Ishikawa (cell line): ENCODE results near the gene DUS1L.

Experiments
- CEBPB ChIP-seq: IDR thresholded peaks from 2 replicates; pipeline ENCODE4 v1.6.1; 2012
- CREB1 ChIP-seq: IDR thresholded peaks from 2 replicates; pipeline ENCODE4 v1.6.1; 2012; ENCODE audit warnings: low read depth
- EGR1 ChIP-seq: IDR thresholded peaks from 2 replicates; pipeline ENCODE4 v1.6.1; 2012
- EP300 ChIP-seq: IDR thresholded peaks from 2 replicates; pipeline ENCODE4 v1.6.1; 2012; ENCODE audit warnings: borderline replicate concordance
- FOXM1 ChIP-seq: IDR thresholded peaks from 2 replicates; pipeline ENCODE4 v1.6.1; 2012; ENCODE audit warnings: low read depth, borderline replicate concordance
- NFIC ChIP-seq: IDR thresholded peaks from 2 replicates; pipeline ENCODE4 v1.6.1; 2012
- RAD21 ChIP-seq: IDR thresholded peaks from 2 replicates; pipeline ENCODE4 v1.6.1; 2012; ENCODE audit warnings: low read depth
- TAF1 ChIP-seq: IDR thresholded peaks from 2 replicates; pipeline ENCODE4 v1.6.1; 2012; ENCODE audit warnings: low read depth, mild to moderate bottlenecking
- TCF12 ChIP-seq: IDR thresholded peaks from 2 replicates; pipeline ENCODE4 v1.6.1; 2012; ENCODE audit warnings: low read depth
- TEAD4 ChIP-seq: IDR thresholded peaks from 2 replicates; pipeline ENCODE4 v1.6.1; 2012
- YY1 ChIP-seq: IDR thresholded peaks from 2 replicates; pipeline ENCODE4 v1.6.1; 2012; ENCODE audit warnings: low read depth
- ZBTB7A ChIP-seq: IDR thresholded peaks from 2 replicates; pipeline ENCODE4 v1.6.1; 2012; ENCODE audit warnings: low read depth
- TF ChIP-seq, protein P1 (sequence below): IDR thresholded peaks from 2 replicates; pipeline ENCODE4 v1.6.1; 2012
- TF ChIP-seq, protein P2 (sequence below): IDR thresholded peaks from 2 replicates; pipeline ENCODE4 v1.6.1; 2012
- TF ChIP-seq, protein P3 (sequence below): IDR thresholded peaks from 2 replicates; pipeline ENCODE4 v1.6.1; 2012; ENCODE audit warnings: low read depth, mild to moderate bottlenecking

The DUS1L gene

DNA sequence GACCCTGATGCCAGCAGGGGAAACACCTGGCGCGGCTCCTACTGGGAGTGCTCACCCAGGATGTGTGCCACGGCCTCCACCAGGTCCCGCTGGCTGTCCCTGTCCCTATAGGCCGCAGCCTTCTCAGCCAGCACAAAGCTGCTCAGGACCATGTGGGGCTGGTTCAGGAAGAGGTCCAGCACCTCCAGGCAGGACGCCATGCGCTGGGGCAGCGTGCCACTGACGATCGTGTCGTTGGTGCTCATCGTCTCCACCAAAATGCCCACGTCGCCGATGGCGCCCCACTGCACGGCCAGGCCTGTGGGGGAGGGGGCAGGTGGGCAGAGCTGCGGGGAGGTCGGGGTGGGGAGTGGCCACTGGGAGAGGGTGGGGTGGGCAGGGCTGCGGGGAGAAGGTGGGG, 15.9 kb upstream of the DUS1L start:
- TF ChIP-seq EP300 (no peak), ZBTB7A (no peak), RAD21 (no peak), NFIC (no peak), EGR1 (no peak), FOXM1 (no peak), TCF12 (no peak), TEAD4 (no peak), TAF1 (no peak), YY1 (no peak), CREB1 (no peak), CEBPB (no peak)
- TF ChIP-seq, protein P1, sequence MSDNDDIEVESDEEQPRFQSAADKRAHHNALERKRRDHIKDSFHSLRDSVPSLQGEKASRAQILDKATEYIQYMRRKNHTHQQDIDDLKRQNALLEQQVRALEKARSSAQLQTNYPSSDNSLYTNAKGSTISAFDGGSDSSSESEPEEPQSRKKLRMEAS, result no peak
- TF ChIP-seq, protein P2, sequence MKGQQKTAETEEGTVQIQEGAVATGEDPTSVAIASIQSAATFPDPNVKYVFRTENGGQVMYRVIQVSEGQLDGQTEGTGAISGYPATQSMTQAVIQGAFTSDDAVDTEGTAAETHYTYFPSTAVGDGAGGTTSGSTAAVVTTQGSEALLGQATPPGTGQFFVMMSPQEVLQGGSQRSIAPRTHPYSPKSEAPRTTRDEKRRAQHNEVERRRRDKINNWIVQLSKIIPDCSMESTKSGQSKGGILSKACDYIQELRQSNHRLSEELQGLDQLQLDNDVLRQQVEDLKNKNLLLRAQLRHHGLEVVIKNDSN, result no peak
- TF ChIP-seq, protein P3, sequence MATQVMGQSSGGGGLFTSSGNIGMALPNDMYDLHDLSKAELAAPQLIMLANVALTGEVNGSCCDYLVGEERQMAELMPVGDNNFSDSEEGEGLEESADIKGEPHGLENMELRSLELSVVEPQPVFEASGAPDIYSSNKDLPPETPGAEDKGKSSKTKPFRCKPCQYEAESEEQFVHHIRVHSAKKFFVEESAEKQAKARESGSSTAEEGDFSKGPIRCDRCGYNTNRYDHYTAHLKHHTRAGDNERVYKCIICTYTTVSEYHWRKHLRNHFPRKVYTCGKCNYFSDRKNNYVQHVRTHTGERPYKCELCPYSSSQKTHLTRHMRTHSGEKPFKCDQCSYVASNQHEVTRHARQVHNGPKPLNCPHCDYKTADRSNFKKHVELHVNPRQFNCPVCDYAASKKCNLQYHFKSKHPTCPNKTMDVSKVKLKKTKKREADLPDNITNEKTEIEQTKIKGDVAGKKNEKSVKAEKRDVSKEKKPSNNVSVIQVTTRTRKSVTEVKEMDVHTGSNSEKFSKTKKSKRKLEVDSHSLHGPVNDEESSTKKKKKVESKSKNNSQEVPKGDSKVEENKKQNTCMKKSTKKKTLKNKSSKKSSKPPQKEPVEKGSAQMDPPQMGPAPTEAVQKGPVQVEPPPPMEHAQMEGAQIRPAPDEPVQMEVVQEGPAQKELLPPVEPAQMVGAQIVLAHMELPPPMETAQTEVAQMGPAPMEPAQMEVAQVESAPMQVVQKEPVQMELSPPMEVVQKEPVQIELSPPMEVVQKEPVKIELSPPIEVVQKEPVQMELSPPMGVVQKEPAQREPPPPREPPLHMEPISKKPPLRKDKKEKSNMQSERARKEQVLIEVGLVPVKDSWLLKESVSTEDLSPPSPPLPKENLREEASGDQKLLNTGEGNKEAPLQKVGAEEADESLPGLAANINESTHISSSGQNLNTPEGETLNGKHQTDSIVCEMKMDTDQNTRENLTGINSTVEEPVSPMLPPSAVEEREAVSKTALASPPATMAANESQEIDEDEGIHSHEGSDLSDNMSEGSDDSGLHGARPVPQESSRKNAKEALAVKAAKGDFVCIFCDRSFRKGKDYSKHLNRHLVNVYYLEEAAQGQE, result no peak

DNA sequence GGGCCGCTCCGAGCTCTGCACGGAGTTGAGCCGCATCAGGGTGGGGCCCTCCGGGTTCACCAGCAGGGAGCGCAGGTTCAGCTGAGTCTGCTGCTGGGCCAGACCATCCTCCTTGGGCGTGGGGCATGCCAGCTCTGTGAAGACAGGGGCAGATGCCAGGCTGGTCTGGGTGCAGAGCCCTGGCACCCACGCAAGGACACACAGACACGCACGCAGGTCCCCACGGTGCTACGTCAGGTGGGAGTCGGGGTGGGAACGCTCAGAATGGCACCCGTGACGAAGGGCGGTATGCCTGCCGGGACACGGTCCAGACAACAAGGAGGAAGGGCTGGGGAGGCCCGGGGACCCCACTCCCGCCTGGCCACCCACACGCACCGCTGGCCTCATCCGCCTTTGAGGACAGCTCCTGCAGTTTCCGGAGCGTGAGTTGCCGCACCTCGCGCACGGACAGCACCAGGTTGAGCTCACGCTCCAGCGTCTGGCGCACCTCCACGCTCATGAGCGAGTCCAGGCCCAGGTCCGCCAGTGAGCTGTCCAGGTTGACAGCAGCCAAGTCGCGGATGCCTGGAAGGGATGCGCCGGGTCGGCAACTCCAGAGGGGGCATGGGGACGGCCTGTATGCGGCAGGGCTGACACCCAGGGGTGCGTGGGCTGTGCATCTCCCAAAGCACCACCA, 15.3 kb upstream of the DUS1L start:
- TF ChIP-seq TAF1 (no peak), FOXM1 (no peak), NFIC (no peak), EP300 (no peak), TCF12 (no peak), YY1 (no peak), RAD21 (no peak), TEAD4 (no peak), CREB1 (no peak), EGR1 (no peak), CEBPB (no peak), ZBTB7A (no peak)
- TF ChIP-seq, protein P2, result no peak
- TF ChIP-seq, protein P3, result no peak
- TF ChIP-seq, protein P1, result no peak

DNA sequence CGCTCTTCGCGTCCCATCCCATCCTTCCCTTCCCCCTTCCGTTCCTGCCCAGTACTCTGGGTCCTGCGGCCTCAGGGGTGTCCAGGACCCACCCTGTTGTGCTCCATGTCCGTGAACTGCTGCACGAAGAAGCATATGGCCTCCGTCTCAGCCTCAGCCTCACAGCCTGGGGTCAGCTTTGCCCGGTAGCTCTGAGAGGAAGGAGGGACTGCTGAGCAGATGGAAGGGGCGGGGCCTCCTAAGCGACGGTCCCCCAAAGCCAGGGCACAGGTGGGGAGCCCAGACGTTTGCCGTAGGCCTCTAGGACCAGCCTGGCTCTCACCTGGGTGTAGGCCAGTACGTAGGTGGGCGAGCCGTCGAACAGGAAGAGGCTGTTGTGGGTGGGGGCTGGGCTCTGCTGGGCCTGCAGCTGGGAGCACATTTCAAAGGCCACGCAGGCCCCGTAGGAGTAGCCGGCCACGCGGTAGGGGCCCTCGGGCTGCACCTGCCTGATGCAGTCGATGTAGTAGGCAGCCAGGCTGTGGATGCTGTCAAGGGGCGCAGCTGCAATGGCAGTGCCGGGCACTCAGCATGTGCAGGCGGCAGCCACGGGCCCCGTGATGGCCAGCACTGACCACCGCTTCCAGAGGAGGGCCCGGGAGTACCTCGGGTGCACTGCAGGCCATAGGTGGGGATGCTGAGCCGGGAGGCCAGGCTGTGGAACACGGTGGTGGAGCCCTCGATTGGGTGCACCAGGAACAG, 14.6 kb upstream of the DUS1L start:
- TF ChIP-seq, protein P3, result no peak
- TF ChIP-seq, protein P1, result no peak
- no peak for TF ChIP-seq NFIC
- TF ChIP-seq CEBPB, result no peak
- no peak for TF ChIP-seq ZBTB7A
- TF ChIP-seq CREB1, result no peak
- TF ChIP-seq, protein P2, result no peak
- no peak for TF ChIP-seq YY1
- TF ChIP-seq FOXM1, result no peak
- no peak for TF ChIP-seq RAD21
- no peak for TF ChIP-seq EP300
- no peak for TF ChIP-seq TCF12
